ENCODE results near the gene HTR1A. TPM values are rescaled to one million over a fixed set of nuclear protein-coding genes. Genes with fewer than 3 reads are reported as not detected.

The HTR1A gene
- not detected for total RNA-seq
- polyA plus RNA-seq = not detected

DNA sequence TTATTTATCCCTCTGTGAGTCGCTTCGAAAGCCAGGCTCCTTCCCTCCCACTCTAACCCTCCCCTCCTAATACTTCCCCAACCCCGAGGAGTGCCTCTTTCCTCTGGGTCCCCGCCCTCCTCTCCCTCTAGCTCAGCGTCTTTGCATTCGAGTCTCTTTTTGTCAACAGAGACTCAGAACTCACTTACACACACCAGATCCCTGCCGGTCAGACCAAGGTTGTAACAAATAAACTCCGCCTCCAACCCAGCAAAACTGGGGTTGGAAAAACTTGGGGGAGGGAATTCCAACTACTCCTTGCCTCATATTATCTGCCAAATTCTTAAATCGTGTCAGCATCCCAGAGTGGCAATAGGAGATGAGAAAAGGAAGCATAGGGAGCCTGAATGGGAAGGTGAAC, at the start of gene HTR1A:
Gene HTR1A, minus strand, starts transcription at position 167 of the 400 bp plus-strand sequence. CDS start 726 bp downstream, outside the sequence.
- no peak within 1 kb of the TSS for H3K9ac ChIP-seq (ENCODE audit: low read depth in 1 of 2, low read length in 2 of 2)
- H3K36me3 ChIP-seq (ENCODE audit: control insufficient read depth in 4 of 4, insufficient read depth in 3 of 4, low read depth in 1 of 4, low read length in 3 of 4) = no peaks in the 10 kb centered on the region
- no peak within 1 kb of the TSS for H3K27ac ChIP-seq (ENCODE audit: low read depth in 1 of 2, low read length in 2 of 2)
- peaks cover 0 to 2% (median 0%) of the 10 kb centered on the region in 4 donors for H3K9me3 ChIP-seq (ENCODE audit: control insufficient read depth in 4 of 4, low read length in 3 of 4)
- DNase-seq (ENCODE audit: low spot score) = no peak
- TF ChIP-seq SP1 (IDR thresholded peaks at IDR 0.05) (no peak), TAF1 (conservative IDR thresholded peaks at IDR 0.05) (no peak), EGR1 (IDR thresholded peaks at IDR 0.05; ENCODE audit: low read depth in 2 of 2) (no peak), ATF3 (IDR thresholded peaks at IDR 0.05) (no peak), NR2F2 (IDR thresholded peaks at IDR 0.05) (no peak), FOXA2 (IDR thresholded peaks at IDR 0.05) (no peak), CTCF (IDR thresholded peaks at IDR 0.05; ENCODE audit: low read depth, low read length, missing input control) (no peak), RAD21 (IDR thresholded peaks at IDR 0.05) (no peak), JUND (IDR thresholded peaks at IDR 0.05) (no peak), HNF4A (conservative IDR thresholded peaks at IDR 0.05) (no peak), HNF4G (IDR thresholded peaks at IDR 0.05) (no peak), RXRA (IDR thresholded peaks at IDR 0.05) (no peak), YY1 (IDR thresholded peaks at IDR 0.05) (no peak), MAX (IDR thresholded peaks at IDR 0.05) (no peak), GABPA (IDR thresholded peaks at IDR 0.05 in 1 of 2, conservative IDR thresholded peaks at IDR 0.05 in 1 of 2) (no peak), FOXA1 (IDR thresholded peaks at IDR 0.05) (no peak)
- TF ChIP-seq, protein P1, sequence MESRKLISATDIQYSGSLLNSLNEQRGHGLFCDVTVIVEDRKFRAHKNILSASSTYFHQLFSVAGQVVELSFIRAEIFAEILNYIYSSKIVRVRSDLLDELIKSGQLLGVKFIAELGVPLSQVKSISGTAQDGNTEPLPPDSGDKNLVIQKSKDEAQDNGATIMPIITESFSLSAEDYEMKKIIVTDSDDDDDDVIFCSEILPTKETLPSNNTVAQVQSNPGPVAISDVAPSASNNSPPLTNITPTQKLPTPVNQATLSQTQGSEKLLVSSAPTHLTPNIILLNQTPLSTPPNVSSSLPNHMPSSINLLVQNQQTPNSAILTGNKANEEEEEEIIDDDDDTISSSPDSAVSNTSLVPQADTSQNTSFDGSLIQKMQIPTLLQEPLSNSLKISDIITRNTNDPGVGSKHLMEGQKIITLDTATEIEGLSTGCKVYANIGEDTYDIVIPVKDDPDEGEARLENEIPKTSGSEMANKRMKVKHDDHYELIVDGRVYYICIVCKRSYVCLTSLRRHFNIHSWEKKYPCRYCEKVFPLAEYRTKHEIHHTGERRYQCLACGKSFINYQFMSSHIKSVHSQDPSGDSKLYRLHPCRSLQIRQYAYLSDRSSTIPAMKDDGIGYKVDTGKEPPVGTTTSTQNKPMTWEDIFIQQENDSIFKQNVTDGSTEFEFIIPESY (IDR thresholded peaks at IDR 0.05) = no peak
- H3K27me3 ChIP-seq (ENCODE audit: control insufficient read depth in 4 of 4, insufficient read depth in 4 of 4, low read length in 3 of 4) = peaks cover 5 to 15% (median 6%) of the 10 kb centered on the region in 4 donors
- no peak within 1 kb of the TSS for H3K4me3 ChIP-seq (ENCODE audit: low read depth in 1 of 3, low read length in 3 of 3)
- WGBS = 10% methylated on average over 9 of the region's 9 CpGs
- no peaks in the 10 kb centered on the region for H3K4me1 ChIP-seq (ENCODE audit: control insufficient read depth in 4 of 4, insufficient read depth in 4 of 4, low read length in 3 of 4)

GRCh38 chr5:64003966-64004365, 41.7 kb upstream of the HTR1A start:
- H3K9me3 ChIP-seq (ENCODE audit: control insufficient read depth in 4 of 4, low read length in 3 of 4) = peaks cover 0 to under 1% (median 0%) of the 10 kb centered on the region in 4 donors
- WGBS = 61% methylated on average over 3 of the region's 3 CpGs
- H3K4me1 ChIP-seq (ENCODE audit: control insufficient read depth in 4 of 4, insufficient read depth in 4 of 4, low read length in 3 of 4) = no peaks in the 10 kb centered on the region
- TF ChIP-seq FOXA1 (IDR thresholded peaks at IDR 0.05) (no peak), ATF3 (IDR thresholded peaks at IDR 0.05) (no peak), GABPA (IDR thresholded peaks at IDR 0.05 in 1 of 2, conservative IDR thresholded peaks at IDR 0.05 in 1 of 2) (no peak), EGR1 (IDR thresholded peaks at IDR 0.05; ENCODE audit: low read depth in 2 of 2) (no peak), TAF1 (conservative IDR thresholded peaks at IDR 0.05) (no peak), RXRA (IDR thresholded peaks at IDR 0.05) (no peak), SP1 (IDR thresholded peaks at IDR 0.05) (no peak), MAX (IDR thresholded peaks at IDR 0.05) (no peak), YY1 (IDR thresholded peaks at IDR 0.05) (no peak), RAD21 (IDR thresholded peaks at IDR 0.05) (no peak), NR2F2 (IDR thresholded peaks at IDR 0.05) (no peak), FOXA2 (IDR thresholded peaks at IDR 0.05) (no peak), HNF4G (IDR thresholded peaks at IDR 0.05) (no peak), HNF4A (conservative IDR thresholded peaks at IDR 0.05) (no peak), JUND (IDR thresholded peaks at IDR 0.05) (no peak)
- TF ChIP-seq, protein P2, sequence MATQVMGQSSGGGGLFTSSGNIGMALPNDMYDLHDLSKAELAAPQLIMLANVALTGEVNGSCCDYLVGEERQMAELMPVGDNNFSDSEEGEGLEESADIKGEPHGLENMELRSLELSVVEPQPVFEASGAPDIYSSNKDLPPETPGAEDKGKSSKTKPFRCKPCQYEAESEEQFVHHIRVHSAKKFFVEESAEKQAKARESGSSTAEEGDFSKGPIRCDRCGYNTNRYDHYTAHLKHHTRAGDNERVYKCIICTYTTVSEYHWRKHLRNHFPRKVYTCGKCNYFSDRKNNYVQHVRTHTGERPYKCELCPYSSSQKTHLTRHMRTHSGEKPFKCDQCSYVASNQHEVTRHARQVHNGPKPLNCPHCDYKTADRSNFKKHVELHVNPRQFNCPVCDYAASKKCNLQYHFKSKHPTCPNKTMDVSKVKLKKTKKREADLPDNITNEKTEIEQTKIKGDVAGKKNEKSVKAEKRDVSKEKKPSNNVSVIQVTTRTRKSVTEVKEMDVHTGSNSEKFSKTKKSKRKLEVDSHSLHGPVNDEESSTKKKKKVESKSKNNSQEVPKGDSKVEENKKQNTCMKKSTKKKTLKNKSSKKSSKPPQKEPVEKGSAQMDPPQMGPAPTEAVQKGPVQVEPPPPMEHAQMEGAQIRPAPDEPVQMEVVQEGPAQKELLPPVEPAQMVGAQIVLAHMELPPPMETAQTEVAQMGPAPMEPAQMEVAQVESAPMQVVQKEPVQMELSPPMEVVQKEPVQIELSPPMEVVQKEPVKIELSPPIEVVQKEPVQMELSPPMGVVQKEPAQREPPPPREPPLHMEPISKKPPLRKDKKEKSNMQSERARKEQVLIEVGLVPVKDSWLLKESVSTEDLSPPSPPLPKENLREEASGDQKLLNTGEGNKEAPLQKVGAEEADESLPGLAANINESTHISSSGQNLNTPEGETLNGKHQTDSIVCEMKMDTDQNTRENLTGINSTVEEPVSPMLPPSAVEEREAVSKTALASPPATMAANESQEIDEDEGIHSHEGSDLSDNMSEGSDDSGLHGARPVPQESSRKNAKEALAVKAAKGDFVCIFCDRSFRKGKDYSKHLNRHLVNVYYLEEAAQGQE (IDR thresholded peaks at IDR 0.05) = no peak
- TF ChIP-seq, protein P1 (IDR thresholded peaks at IDR 0.05) = no peak
- H3K4me3 ChIP-seq (ENCODE audit: low read depth in 1 of 3, low read length in 3 of 3) = no peak overlapping the region
- no peaks in the 10 kb centered on the region for H3K27me3 ChIP-seq (ENCODE audit: control insufficient read depth in 4 of 4, insufficient read depth in 4 of 4, low read length in 3 of 4)
- H3K36me3 ChIP-seq (ENCODE audit: control insufficient read depth in 4 of 4, insufficient read depth in 3 of 4, low read depth in 1 of 4, low read length in 3 of 4) = no peaks in the 10 kb centered on the region
- H3K9ac ChIP-seq (ENCODE audit: low read depth in 1 of 2, low read length in 2 of 2) = no peak overlapping the region
- no peak overlapping the region for H3K27ac ChIP-seq (ENCODE audit: low read depth in 1 of 2, low read length in 2 of 2)
- DNase-seq (ENCODE audit: low spot score) = no peak
